ENCODE measurements around the gene GPR160.
"Not testable (repeated sequence)": the region's sequence is repeated elsewhere in the genome, so short reads cannot be mapped to it uniquely, and the experiment has no call there.

The GPR160 gene

DNA sequence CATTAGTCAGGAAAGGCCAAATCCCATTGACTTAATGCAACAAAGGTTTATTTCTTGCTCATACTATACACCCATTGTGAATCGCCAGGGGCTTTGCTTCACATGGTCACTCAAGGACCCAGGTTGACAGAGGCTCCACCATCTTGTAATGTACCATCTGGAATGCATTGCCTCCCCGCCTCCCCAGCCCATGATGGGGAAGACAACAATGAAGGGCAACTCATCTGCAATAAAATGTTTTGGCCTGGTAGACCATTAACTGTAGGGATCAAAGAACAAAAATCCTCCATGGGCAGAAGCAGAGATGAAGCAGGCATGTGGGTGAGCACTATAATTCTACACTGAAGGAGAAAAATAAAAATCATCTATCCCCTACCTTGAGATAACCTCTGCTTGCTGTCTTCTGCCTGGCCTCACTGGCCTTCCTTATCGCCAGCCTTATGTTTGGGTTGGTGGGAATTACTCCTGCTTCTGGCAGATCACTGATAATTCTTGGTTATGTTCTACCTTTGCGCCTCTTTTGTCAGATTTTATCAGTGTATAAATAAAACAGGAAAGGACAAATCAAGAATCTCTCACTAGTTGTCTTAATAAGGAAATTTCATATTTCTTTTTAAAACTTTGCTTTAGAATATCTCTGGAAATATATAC is 37.8 kb downstream of the GPR160 start:
- no peak for DNase-seq

DNA sequence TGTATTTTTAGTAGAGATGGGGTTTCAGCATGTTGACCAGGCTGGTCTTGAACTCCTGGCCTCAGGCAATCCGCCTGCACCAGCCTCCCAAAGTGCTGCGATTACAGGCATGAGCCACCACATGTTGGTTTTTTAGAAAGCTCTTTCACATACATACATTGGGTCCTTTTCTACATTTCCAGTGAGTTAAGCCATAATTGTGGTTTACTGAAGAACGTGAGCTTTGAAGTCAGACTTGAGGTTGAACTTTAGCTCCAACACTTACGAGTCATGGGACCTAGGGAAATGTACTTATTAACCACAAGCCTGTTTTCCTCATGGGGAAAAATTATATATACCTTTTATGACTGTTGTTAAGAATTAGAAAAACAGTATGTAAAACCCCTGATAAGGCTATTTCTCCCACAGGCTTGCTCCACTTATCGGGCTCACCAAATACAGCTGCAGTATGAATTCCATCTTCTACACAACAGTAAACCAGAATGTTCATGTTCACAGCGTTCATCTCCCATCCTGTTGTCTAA is 39.0 kb downstream of the GPR160 start:
- no peak for DNase-seq

DNA sequence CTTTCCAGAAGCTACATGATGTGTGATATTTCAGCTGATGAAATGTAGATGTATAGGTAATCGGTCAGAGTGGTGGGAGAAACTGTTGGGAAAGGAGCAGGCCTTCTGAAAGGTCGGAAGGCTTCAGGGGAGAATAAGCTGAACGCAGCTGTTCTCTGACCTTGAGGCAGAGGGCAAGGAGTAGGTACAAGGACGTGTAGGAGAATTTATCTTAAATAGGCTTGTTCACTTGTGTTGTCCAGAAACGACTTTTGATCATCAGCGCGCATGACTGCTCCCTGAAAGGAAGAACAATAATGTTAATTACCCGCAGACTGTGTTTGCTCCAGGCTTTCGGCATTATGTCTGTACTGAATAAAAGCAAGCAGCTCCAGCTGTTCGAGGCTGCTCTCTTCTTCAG is 39.6 kb downstream of the GPR160 start:
- DNase-seq: no peak

DNA sequence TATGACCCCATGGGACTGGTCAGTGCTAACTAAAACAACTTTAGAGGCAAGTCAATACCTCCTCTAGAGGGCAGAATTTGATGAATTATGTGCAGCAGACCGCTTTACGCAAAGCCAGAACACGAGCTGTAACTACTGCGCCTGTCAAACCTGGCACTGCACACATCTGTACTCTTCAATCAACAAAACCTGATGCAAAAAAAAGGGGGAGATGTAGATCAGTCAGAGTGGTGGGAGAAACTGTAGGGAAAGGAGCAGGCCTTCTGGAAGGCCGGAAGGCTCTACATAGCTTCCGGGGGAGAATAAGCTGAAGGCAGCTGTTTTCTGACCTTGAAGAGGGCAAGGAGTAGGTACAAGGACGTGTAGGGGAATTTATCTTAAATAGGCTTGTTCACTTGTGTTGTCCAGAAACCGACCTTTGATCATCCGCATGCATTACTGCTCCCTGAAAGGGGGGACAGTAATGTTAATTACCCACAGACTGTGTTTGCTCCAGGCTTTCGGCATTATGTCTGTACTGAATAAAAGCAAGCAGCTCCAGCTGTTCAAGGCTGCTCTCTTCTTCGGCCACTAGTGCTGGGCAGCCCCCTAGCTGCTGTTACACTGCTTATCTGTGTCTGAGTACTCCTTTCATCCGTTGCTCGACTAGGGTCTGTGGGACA is 41.0 kb downstream of the GPR160 start:
- no peak for DNase-seq

DNA sequence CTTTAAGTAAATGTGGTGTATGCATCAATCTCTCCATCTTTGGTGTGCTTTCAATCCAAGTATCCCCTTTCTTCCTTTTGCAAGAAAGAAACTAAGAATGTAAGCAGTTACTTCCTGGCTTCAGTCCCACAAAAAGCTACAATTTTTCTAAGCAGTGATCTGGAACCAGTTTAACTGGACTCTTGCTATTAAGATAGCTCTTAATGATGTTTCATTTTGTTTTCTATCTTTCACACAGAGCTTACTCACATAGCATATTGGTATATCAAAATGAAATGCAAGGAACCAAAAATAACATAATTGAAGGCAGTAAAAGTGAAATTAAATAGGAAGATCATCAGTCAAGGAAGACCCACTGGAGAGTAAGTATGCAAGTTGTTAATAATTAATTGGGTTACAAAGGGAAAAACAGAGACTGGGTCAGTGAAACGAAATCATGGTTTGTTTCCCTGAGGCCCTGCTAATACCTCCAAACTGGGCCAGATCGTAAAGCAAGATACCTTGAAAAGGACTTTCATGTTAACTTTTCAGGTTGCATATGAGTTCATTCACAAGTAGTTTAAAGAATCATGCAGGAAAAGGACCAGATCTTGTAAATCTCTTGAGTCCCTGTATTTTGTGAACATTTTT is 41.9 kb downstream of the GPR160 start:
- no peak for DNase-seq

DNA sequence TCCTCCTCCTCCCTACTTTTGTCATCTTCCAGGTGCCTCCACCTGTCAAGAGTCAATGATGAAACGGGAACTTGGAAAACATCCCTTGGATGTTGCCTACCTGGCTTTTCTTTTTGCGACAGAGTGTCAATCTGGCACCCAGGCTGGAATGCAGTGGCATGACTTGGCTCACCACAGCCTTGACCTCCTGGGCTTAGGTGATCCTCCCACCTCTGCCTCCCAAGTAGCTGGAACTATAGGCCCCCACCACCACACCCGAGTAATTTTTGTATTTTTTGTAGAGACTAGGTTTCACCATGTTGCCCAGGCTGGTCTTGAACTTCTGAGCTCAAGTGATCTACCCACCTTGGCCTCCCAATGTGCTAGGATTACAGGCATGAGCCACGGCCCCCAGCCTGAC is 42.8 kb downstream of the GPR160 start:
- no peak for DNase-seq

DNA sequence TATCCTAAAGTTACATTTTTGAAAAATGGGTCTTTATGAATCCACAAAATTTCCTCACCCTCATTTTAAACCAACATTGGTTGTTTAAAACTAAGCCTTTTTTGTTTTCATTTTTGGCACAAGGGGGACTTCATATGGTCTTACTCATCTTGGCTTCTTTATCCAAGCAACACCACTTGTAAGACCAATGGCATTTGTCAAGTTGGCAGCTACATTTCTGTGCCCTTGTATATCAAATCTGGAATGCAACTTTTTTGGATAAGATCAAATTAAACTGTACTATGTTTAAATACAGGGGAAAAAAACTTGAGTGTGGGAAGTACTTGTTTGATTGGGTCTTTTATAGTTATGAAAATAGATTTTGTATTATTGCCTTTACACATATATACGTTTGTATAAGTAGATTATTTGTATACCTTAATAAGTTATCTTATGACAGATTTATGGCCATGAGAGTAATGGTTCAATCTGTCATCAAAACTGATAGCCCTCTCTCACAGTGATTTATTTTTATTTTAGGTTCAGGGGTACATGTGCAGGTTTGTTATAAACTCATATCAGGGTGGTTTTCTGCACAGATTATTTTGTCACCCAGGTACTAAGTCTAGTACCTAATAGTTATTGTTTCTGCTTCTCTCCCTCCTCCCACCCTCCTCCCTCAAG is 43.4 kb downstream of the GPR160 start:
- DNase-seq: no peak

DNA sequence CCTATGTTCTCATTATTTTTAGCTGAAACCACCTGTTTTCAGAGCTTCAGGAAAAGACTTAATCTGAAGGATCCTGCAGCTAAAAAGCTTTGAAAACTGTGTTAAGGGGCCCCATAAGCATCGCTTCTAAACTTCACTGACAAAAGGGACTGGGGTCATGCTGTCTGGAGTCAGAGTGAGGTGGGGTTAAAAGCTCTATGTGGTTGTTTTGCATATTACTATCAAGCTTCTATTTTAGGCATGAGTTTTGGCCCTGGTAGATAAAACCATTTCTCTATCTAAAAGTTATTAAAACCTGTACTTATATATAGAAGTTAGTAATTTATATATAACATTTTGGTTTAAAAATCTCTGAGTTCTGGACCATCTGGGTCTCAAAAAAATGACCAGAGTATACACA is 45.5 kb downstream of the GPR160 start:
- DNase-seq: no peak

DNA sequence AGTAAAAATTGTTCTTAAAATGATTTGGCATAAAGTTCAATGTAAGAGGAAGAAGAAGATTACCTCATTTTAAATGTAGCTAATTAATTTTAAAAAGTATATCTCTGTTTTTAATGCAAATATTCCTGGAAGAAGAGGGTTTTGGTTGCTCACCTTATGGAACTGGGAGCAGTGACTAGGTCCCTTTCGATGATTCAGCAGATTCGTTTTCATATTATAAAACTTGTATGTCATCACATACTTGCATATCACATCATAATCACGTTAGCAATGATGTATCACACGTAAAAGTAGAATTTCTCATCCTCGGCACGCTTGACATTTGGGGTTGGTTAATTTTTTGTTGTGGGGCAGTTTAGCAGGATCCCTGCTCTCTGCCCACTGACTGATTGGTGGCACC is 47.6 kb downstream of the GPR160 start:
- no peak for DNase-seq

DNA sequence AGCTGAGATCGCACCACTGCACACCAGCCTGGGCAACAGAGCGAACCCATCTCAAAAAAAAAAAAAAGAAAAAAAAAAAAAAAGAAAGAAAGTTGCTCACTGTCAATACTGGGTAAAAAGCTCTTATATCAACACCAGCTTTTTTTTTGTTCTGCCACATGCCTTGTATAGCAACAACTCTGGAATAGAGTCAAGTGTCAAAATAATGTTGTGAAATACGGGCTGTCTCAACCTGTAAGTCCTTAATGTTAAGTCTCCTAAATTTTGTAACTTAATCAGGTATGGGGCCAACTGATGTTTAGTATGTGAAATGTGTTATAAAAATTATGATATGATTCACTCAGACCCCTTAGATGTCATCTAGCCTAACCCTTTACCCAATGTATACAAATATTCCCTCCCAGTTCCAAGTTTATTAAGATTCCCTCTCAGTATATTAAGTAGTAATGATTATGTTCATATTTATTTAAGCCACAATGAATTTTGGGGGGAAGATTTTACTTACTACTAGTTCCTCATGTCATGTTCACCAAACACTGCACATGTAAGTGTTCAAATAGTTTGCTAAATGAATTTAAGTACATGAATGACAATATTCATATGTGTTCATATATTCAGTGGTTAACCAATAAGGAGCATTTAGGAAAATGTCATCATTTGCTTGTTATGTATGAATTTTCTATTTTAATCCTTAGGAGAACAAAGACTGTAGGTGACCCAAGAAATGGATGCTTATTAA is 52.2 kb downstream of the GPR160 start:
- no peak for DNase-seq

DNA sequence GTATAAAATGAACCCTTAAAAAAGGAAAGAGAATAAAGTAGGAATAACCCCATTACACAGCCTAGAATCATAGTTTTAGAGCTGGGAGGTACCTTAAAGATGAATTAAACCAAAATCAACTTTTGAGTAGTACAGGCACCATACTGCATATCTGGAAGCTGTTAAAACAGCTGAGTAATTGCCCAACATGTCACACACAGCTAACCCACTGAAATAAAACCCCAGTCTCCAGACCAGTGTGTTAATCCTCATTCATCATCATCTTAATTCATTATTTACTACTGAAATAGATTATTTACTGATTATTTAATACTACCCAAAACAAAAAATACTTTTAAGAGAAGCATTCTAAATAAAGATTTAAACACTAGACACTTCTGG is 52.8 kb downstream of the GPR160 start:
- DNase-seq: no peak

DNA sequence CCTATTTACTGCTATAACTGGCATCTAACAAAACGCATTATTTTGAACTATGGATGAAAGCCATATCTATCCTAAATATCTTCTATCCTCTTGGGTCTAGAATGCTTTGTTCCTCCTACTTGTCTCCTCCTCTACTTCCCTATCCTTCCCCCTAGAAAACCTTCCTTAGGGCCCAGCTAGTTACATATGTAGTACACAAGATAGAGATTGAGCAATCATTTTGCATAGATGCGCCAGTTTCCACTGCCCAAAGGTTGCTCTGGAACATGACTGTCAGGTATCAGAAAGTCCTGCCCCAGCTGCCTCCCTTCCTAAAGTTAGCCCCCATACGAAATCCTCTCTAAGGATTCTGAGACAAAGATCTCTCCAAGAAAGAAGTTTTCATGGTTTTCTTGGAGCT is 55.1 kb downstream of the GPR160 start:
- no peak for DNase-seq

DNA sequence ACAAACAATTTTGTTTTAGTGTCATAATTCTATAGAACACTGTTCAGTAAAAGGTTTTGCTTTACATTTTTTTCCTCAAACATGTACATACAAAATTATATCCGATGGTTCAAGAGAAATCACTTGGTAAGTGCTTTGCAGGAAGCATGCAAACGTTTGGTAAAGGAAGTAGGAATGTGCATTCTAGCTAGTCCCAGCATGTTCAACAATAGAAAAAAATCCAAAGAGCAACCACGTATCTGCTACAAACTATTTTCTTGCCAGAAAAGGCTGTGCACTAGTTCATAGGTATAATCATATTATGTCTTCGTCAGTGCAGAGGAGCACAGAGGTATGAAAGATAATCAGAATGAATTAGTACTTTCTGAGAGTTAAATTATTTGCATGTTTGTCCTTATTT is 58.0 kb downstream of the GPR160 start:
- DNase-seq: no peak

DNA sequence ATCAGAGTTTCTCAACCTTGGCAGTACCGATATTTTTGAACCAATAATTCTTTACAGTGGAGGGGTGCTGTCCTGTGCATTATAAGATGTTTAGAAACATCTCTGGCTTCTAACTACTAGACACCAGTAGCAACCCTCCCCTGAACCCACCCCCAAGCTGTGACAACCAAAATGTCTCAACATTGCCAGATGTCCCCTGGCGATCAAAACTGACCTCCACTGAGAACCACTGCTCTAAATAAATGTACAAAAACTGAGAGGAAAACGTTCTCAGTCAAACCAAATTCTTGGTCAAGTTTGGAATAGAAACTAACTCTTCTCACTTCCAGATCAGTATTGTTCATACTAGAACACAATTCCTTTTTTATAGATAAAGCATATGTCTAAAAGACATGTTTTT is 58.5 kb downstream of the GPR160 start:
- DNase-seq: no peak

DNA sequence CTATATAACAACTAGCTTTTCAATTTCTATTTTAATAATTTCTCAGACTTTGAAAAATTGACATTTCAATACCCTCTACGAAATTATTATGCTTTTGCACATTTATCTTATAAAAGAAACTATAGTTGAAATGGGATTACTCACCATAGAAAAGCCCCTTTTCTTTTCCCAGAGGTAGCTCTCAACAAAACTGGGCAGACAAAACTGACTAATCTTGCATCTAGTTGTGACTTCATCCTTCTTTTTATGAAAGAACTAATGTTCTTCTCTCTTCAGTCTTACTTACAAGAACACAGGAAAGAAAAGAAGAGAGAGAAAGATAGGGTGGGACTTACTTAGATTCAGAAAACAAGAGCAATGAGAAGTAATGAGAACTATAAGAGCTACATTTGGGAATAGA is 61.0 kb downstream of the GPR160 start:
- DNase-seq: no peak

DNA sequence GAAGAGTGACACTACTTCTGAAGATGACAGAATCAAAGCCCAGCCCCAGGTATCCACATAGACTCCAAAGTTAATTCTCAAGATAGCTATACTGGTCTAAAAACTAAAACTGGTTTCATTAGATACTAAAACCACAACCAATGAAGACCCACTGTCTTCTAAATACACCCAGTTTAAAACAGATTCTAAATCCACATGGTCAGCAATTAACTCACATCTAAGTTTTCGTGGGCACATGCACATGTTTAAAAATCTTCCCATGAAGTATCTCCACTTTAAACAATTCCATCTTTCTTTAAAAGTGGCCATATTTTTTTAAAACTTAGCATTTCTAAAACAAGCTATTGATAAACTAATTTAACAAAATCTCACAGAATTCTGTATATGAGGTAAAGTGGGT is 63.1 kb downstream of the GPR160 start:
- DNase-seq: no peak

DNA sequence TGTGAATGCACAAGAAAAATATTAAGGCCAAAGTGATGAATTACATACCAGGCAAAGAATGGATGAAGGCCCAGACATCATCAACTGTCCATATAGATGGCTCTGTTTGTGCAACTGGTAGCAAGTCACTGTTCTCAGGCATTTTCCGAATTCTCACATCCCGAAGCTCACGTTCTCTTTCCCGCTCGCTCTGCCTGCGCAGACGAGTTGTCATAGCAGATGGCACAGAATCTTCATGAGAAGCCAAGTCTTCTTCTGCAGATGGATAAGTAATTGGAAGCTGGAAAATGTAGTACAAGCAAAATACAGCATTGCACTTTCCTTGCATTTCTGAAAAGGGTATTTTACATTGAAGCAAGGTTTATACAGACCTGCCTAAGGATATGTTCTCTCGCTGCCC is 64.6 kb downstream of the GPR160 start:
- DNase-seq: no peak

DNA sequence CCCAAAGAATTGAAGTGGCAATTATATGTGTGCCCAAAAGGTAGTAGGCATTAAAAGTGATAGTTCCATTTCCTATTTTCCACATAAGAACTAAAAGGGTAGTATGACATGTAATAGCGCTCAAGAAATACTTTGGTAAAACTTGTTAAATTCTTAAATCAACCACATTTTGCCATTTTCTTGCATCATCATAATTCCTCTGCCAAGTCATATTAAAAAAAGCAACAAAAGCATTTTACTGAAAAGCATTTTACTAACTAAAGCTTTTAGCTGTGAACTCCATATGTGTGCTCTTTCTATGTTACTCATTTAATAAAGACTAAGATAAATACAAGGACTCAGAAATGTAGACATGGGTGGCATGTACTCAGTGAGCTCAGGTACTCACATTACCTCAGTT is 70.1 kb downstream of the GPR160 start:
- DNase-seq: no peak

DNA sequence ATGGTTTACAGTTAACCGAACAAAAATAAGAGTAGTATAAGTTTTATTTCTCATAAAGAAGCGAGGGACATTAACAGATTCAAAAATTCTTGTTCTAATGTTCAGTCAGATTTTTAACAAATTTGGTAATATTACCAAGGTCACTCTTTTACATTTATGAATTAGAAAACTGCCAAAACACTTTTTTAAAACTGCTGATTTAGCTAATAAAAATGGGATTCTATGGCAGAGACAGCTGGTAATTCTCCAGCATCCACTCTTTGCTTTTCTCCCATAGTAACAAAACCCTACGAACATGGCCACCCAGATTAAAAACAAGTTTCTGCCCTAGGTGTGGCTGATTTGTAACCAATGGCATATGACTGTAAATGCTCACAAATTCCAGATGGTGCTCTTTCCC is 71.2 kb downstream of the GPR160 start:
- no peak for DNase-seq

DNA sequence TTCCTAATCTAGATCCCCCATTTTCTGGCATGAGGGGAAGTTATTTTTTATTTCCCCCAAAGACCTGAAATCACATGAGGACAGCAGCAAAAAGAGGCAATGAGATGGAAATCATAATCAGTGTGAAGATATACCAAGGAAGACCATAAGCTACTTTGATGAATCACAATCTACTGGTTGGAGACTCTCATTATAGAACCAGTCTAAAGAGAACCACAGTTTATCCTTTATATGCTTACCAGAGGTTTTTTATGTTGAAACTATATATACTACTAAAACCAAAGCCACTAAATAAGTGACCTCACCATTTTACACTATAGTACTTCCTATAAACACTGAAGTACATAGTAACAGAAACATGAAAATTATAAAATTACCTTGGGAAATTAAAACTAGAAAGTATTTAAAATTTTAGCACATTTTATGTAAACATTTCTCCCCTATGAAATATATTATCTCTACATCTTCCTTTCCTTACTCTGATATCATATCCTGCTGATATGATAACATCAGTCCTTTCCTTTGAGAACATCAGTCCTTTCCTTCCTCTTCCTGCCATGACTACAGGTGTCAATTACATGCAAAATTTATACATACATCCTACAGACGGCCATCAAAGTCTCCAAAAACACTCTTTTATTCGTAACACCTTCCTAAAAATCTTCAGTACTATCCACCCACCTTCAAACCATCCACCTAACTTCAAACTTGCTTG is 71.9 kb downstream of the GPR160 start:
- DNase-seq: no peak

DNA sequence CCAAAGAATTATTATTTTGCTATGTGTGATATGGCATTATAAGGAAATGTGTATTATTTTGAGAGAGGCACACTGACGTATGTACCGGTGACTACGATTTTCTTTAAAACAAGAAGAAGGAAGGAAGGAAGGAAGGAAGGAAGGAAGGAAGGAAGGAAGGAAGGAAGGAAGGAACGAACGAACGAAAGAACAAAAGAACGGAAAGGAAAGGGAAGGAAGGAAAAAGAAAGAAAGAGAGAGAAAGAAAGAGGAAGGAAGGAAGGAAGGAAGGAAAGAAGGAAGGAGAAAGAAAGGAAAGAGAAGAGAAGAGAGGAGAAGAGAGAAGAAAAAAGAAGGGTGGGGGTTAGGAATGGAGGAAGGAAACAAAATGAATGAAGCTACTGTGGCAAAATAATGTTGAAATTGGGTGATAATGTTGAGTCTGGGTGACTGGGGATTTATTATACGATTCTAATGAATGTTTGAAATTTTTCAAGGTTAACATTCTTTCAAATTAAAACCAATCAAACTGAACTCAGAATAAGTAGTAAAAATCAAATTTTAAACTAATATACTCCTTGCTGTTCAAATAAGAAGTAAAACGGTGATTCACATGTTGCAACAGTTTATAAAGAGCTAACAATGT is 73.5 kb downstream of the GPR160 start:
- DNase-seq: no peak

DNA sequence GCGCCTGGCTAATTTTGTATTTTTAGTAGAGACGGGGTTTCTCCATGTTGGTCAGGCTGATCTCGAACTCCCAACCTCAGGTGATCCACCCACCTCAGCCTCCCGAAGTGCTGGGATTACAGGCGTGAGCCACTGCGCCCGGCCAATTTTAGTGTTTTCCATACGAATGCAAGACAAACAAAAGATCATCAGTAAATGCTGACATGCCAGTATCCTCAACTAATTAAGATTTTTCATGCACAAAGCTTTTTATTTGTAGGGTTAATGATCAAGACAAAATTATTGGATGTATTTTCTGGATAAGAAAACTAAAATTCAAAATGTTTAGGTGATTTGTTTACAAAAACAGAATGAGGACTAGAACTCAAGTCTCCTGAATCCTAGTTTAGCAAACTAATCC is 76.4 kb downstream of the GPR160 start:
- DNase-seq: not testable (repeated sequence)

Data from bone marrow (tissue), 2 donors.